ENCODE measurements around the gene UBE3A. TPM values are rescaled to one million over a fixed set of nuclear protein-coding genes. Genes with fewer than 3 reads are reported as not detected.

Gene UBE3A
- total RNA-seq, 1 donor from 2014 or later = 102 TPM

- Histone ChIP-seq H3K4me2 (ENCODE audit: low read length) (no peak overlapping the region), H3K36me3 (ENCODE audit: insufficient read depth, low read length) (no peaks in the 10 kb centered on the region), H3K4me1 (ENCODE audit: insufficient read depth, low read length) (no peaks in the 10 kb centered on the region), H3K79me2 (ENCODE audit: insufficient read depth, low read length) (peaks cover 99% of the 10 kb centered on the region), H3K27ac (ENCODE audit: low read depth, low read length) (no peak overlapping the region), H3K9ac (ENCODE audit: low read length) (no peak overlapping the region), H3K4me3 (ENCODE audit: insufficient read depth, low read depth, low read length) (no peak overlapping the region), H3K9me3 (ENCODE audit: insufficient read depth, low read depth, low read length) (no peaks in the 10 kb centered on the region), H3K27me3 (ENCODE audit: insufficient read depth, low read length) (no peaks in the 10 kb centered on the region), H4K20me1 (ENCODE audit: insufficient read depth, low read length) (peaks cover 78% of the 10 kb centered on the region), H2AFZ (ENCODE audit: low read depth, low read length) (no peak overlapping the region)
- DNase-seq (ENCODE audit: low read depth) (no peak), FAIRE-seq (no peak)
- no peak overlapping the region for H3K4me3 Mint-ChIP-seq (ENCODE audit: unreplicated experiment)
- TF ChIP-seq EZH2 (IDR thresholded peaks at IDR 0.05; ENCODE audit: insufficient read depth, low read length) = no peak
- TF ChIP-seq, protein P1, sequence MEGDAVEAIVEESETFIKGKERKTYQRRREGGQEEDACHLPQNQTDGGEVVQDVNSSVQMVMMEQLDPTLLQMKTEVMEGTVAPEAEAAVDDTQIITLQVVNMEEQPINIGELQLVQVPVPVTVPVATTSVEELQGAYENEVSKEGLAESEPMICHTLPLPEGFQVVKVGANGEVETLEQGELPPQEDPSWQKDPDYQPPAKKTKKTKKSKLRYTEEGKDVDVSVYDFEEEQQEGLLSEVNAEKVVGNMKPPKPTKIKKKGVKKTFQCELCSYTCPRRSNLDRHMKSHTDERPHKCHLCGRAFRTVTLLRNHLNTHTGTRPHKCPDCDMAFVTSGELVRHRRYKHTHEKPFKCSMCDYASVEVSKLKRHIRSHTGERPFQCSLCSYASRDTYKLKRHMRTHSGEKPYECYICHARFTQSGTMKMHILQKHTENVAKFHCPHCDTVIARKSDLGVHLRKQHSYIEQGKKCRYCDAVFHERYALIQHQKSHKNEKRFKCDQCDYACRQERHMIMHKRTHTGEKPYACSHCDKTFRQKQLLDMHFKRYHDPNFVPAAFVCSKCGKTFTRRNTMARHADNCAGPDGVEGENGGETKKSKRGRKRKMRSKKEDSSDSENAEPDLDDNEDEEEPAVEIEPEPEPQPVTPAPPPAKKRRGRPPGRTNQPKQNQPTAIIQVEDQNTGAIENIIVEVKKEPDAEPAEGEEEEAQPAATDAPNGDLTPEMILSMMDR (IDR thresholded peaks at IDR 0.05; ENCODE audit: insufficient read depth, low read depth, low read length) = no peak
- H3K4me1 Mint-ChIP-seq (ENCODE audit: low read depth, unreplicated experiment) = peaks cover 13% of the 10 kb centered on the region
- H3K36me3 Mint-ChIP-seq (ENCODE audit: low read depth, unreplicated experiment) = no peaks in the 10 kb centered on the region
- H3K27me3 Mint-ChIP-seq (ENCODE audit: low read depth, unreplicated experiment) = no peaks in the 10 kb centered on the region
- no peak overlapping the region for H3K27ac Mint-ChIP-seq (ENCODE audit: unreplicated experiment)
- H3K9me3 Mint-ChIP-seq (ENCODE audit: unreplicated experiment) = no peaks in the 10 kb centered on the region
Measured at GRCh38 chr15:25408929-25409328, 29.9 kb downstream of the UBE3A start.

GRCh38 chr15:25408428-25408827, 30.4 kb downstream of the UBE3A start:
- Mint-ChIP-seq H3K36me3 (ENCODE audit: low read depth, unreplicated experiment) (no peaks in the 10 kb centered on the region), H3K4me1 (ENCODE audit: low read depth, unreplicated experiment) (peaks cover 13% of the 10 kb centered on the region), H3K4me3 (ENCODE audit: unreplicated experiment) (no peak overlapping the region), H3K9me3 (ENCODE audit: unreplicated experiment) (no peaks in the 10 kb centered on the region), H3K27me3 (ENCODE audit: low read depth, unreplicated experiment) (no peaks in the 10 kb centered on the region), H3K27ac (ENCODE audit: unreplicated experiment) (no peak overlapping the region)
- DNase-seq (ENCODE audit: low read depth) (peak; percentile 17), FAIRE-seq (no peak)
- no peaks in the 10 kb centered on the region for H3K27me3 ChIP-seq (ENCODE audit: insufficient read depth, low read length)
- peaks cover 73% of the 10 kb centered on the region for H4K20me1 ChIP-seq (ENCODE audit: insufficient read depth, low read length)
- no peaks in the 10 kb centered on the region for H3K4me1 ChIP-seq (ENCODE audit: insufficient read depth, low read length)
- no peaks in the 10 kb centered on the region for H3K36me3 ChIP-seq (ENCODE audit: insufficient read depth, low read length)
- H3K4me3 ChIP-seq (ENCODE audit: insufficient read depth, low read depth, low read length) = no peak overlapping the region
- peaks cover 99% of the 10 kb centered on the region for H3K79me2 ChIP-seq (ENCODE audit: insufficient read depth, low read length)
- no peak overlapping the region for H2AFZ ChIP-seq (ENCODE audit: low read depth, low read length)
- no peaks in the 10 kb centered on the region for H3K9me3 ChIP-seq (ENCODE audit: insufficient read depth, low read depth, low read length)
- no peak overlapping the region for H3K9ac ChIP-seq (ENCODE audit: low read length)
- H3K4me2 ChIP-seq (ENCODE audit: low read length) = no peak overlapping the region
- no peak overlapping the region for H3K27ac ChIP-seq (ENCODE audit: low read depth, low read length)
- no peak for TF ChIP-seq EZH2 (IDR thresholded peaks at IDR 0.05; ENCODE audit: insufficient read depth, low read length)
- TF ChIP-seq, protein P1 (IDR thresholded peaks at IDR 0.05; ENCODE audit: insufficient read depth, low read depth, low read length) = no peak

- Mint-ChIP-seq H3K9me3 (ENCODE audit: unreplicated experiment) (no peaks in the 10 kb centered on the region), H3K27me3 (ENCODE audit: low read depth, unreplicated experiment) (no peaks in the 10 kb centered on the region), H3K4me3 (ENCODE audit: unreplicated experiment) (no peak overlapping the region), H3K36me3 (ENCODE audit: low read depth, unreplicated experiment) (no peaks in the 10 kb centered on the region), H3K27ac (ENCODE audit: unreplicated experiment) (no peak overlapping the region), H3K4me1 (ENCODE audit: low read depth, unreplicated experiment) (peaks cover 13% of the 10 kb centered on the region)
- H3K79me2 ChIP-seq (ENCODE audit: insufficient read depth, low read length) = peaks cover 97% of the 10 kb centered on the region
- no peak overlapping the region for H3K4me2 ChIP-seq (ENCODE audit: low read length)
- H4K20me1 ChIP-seq (ENCODE audit: insufficient read depth, low read length) = peaks cover 69% of the 10 kb centered on the region
- FAIRE-seq (no peak), DNase-seq (ENCODE audit: low read depth) (no peak)
- no peak overlapping the region for H3K9ac ChIP-seq (ENCODE audit: low read length)
- no peaks in the 10 kb centered on the region for H3K4me1 ChIP-seq (ENCODE audit: insufficient read depth, low read length)
- no peaks in the 10 kb centered on the region for H3K27me3 ChIP-seq (ENCODE audit: insufficient read depth, low read length)
- no peaks in the 10 kb centered on the region for H3K9me3 ChIP-seq (ENCODE audit: insufficient read depth, low read depth, low read length)
- no peak overlapping the region for H3K4me3 ChIP-seq (ENCODE audit: insufficient read depth, low read depth, low read length)
- H3K27ac ChIP-seq (ENCODE audit: low read depth, low read length) = no peak overlapping the region
- H2AFZ ChIP-seq (ENCODE audit: low read depth, low read length) = no peak overlapping the region
- TF ChIP-seq, protein P1 (IDR thresholded peaks at IDR 0.05; ENCODE audit: insufficient read depth, low read depth, low read length) = no peak
- TF ChIP-seq EZH2 (IDR thresholded peaks at IDR 0.05; ENCODE audit: insufficient read depth, low read length) = no peak
- no peaks in the 10 kb centered on the region for H3K36me3 ChIP-seq (ENCODE audit: insufficient read depth, low read length)
Measured at GRCh38 chr15:25407950-25408349, 30.9 kb downstream of the UBE3A start.

All from astrocyte (in vitro differentiated cells and primary cell).